ENCODE data around the gene INPP4B.

- TF ChIP-seq CTCF (IDR thresholded peaks at IDR 0.05) (no peak), POLR2A (IDR thresholded peaks at IDR 0.05) (no peak)
Measured at GRCh38 chr4:142330311-142330710, 515.8 kb downstream of the INPP4B start.

All from testis (tissue), 2 donors.